ENCODE results near the gene TNS2. TPM values are rescaled to one million over a fixed set of nuclear protein-coding genes. Genes with fewer than 3 reads are reported as not detected.

TNS2 gene
- total RNA-seq, 1 donor from 2014 or later, result 21.9 TPM

DNA sequence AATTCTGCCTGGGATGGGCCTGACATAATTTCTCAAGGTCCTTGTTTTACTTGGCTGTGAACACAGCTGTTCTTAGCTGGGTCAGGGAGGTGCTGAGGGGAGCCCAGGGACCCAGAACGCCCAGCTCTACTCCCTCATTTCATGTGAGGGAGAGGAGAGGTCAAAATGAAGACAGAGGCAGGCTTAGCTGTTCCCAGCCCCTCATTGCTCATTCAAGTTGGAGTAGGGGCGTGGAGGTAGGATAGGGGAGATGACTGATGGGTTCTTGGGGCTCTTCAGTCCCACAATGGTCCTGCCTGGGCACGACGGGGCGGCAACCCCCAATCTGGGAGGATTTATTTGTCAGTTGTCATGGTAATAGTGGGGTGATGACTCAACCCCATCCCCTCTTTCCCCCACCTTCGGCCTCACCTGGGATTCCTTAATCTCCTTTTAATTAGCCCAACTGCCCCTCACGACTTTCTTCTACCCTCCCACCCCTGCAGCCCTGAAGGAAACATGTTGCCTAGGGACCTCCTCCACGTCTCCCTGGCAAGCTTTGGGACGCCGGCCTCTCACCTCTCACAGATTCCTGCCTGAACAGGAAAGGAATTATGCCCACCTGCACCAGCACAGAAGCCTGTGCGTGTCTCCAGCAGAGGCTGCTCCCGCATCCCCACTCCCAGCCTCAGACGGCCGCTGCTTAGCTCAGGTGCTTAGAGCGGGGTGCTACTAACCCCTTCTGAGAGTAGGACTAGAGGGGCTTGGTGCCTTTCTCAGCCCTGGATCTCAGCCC, 19.1 kb downstream of the TNS2 start:
- Histone ChIP-seq H3K9ac (ENCODE audit: low read depth in 1 of 3, low read length in 3 of 3) (peak overlapping the region in 1 of 3 donors; percentile 45), H3K36me3 (ENCODE audit: control insufficient read depth in 3 of 3, insufficient read depth in 3 of 3, low read length in 3 of 3) (peaks cover 16 to 27% (median 19%) of the 10 kb centered on the region in 3 donors), H3K4me1 (ENCODE audit: control insufficient read depth in 3 of 3, insufficient read depth in 3 of 3, low read length in 3 of 3) (peaks cover 65 to 67% (median 66%) of the 10 kb centered on the region in 3 donors), H3K27me3 (ENCODE audit: control insufficient read depth in 3 of 3, insufficient read depth in 3 of 3, low read length in 3 of 3) (no peaks in the 10 kb centered on the region), H3K27ac (ENCODE audit: low read depth, low read length) (peak overlapping the region; percentile 29), H3K4me3 (ENCODE audit: low read length in 3 of 3) (no peak overlapping the region), H3K9me3 (ENCODE audit: control insufficient read depth in 3 of 3, low read length in 3 of 3) (no peaks in the 10 kb centered on the region)

DNA sequence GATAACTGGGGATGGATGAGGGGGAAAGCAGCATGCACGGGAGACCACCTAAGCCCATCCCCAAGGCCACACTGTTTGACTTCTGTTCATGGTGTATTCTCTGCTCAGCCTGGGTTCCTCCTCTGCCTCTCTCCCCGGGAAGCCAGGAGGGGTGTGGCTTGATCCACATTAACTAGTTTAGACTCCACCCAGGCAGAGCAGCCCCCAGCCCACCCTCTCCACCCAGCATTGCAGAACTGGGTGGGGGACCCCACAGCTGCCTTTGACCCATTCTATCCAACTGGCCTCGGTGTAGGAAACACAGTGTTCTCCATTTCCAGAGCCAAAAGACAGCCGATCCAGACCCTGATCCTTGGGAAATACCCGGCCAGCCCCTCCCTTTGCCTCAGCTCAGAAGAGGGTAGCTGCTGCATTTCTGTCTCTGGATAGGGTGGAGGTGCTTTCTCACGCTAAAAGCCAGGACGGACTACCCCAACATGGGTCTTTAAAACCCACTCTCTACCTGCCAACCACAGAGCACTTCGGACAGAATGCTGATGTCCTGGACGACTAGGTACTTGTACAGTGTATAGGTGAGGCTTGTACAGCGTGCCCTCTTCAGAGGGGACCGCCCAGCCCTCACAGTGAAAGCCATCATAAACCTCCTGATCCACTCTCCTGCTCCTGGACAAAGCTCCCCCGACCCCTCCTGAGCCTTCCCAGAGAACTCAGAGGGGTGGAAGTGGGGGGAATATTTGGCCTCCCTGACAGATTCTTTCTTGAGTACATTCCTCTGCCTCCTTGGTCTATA, 20.0 kb downstream of the TNS2 start:
- Histone ChIP-seq H3K27me3 (ENCODE audit: control insufficient read depth in 3 of 3, insufficient read depth in 3 of 3, low read length in 3 of 3) (no peaks in the 10 kb centered on the region), H3K4me3 (ENCODE audit: low read length in 3 of 3) (no peak overlapping the region), H3K9me3 (ENCODE audit: control insufficient read depth in 3 of 3, low read length in 3 of 3) (no peaks in the 10 kb centered on the region), H3K27ac (ENCODE audit: low read depth, low read length) (no peak overlapping the region), H3K36me3 (ENCODE audit: control insufficient read depth in 3 of 3, insufficient read depth in 3 of 3, low read length in 3 of 3) (peaks cover 21 to 27% (median 23%) of the 10 kb centered on the region in 3 donors), H3K4me1 (ENCODE audit: control insufficient read depth in 3 of 3, insufficient read depth in 3 of 3, low read length in 3 of 3) (peaks cover 62 to 65% (median 64%) of the 10 kb centered on the region in 3 donors), H3K9ac (ENCODE audit: low read depth in 1 of 3, low read length in 3 of 3) (peak overlapping the region in 1 of 3 donors; percentile 45)

DNA sequence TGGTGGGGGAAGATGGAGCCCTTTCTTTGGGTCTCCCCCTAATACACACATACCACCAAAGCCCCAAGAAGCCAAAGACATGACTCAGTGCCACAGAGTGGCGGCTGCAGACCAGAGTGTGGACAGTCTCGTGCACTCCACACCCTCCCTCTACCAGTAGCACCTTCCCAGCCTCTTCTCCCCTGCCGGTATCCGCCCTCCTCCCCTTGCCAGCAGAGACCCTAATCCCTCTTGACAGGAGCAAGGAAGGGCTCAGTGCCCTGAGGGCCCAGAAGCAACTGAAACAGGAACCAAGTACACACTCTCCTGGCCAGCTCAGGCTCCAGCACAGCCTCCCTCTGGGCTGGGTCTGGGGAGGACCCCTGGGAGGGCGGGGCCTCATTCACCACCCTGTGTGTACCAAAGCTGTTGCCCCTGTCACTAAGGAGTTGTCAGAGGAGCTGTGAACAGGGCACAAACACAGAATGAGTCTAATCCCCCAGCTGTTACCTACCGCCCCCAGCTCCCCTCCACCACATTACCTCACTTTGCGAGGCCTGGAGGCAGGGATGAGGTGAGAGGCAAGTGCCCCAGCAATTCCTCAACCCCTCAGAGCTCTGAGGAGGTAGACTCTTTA, 21.1 kb downstream of the TNS2 start:
- Histone ChIP-seq H3K36me3 (ENCODE audit: control insufficient read depth in 3 of 3, insufficient read depth in 3 of 3, low read length in 3 of 3) (peaks cover 27 to 30% (median 28%) of the 10 kb centered on the region in 3 donors), H3K9ac (ENCODE audit: low read depth in 1 of 3, low read length in 3 of 3) (peak overlapping the region in 2 of 3 donors; percentile 18 to 57), H3K4me1 (ENCODE audit: control insufficient read depth in 3 of 3, insufficient read depth in 3 of 3, low read length in 3 of 3) (peaks cover 52 to 56% (median 55%) of the 10 kb centered on the region in 3 donors), H3K4me3 (ENCODE audit: low read length in 3 of 3) (no peak overlapping the region), H3K27ac (ENCODE audit: low read depth, low read length) (peak overlapping the region; percentile 56), H3K27me3 (ENCODE audit: control insufficient read depth in 3 of 3, insufficient read depth in 3 of 3, low read length in 3 of 3) (no peaks in the 10 kb centered on the region), H3K9me3 (ENCODE audit: control insufficient read depth in 3 of 3, low read length in 3 of 3) (no peaks in the 10 kb centered on the region)

DNA sequence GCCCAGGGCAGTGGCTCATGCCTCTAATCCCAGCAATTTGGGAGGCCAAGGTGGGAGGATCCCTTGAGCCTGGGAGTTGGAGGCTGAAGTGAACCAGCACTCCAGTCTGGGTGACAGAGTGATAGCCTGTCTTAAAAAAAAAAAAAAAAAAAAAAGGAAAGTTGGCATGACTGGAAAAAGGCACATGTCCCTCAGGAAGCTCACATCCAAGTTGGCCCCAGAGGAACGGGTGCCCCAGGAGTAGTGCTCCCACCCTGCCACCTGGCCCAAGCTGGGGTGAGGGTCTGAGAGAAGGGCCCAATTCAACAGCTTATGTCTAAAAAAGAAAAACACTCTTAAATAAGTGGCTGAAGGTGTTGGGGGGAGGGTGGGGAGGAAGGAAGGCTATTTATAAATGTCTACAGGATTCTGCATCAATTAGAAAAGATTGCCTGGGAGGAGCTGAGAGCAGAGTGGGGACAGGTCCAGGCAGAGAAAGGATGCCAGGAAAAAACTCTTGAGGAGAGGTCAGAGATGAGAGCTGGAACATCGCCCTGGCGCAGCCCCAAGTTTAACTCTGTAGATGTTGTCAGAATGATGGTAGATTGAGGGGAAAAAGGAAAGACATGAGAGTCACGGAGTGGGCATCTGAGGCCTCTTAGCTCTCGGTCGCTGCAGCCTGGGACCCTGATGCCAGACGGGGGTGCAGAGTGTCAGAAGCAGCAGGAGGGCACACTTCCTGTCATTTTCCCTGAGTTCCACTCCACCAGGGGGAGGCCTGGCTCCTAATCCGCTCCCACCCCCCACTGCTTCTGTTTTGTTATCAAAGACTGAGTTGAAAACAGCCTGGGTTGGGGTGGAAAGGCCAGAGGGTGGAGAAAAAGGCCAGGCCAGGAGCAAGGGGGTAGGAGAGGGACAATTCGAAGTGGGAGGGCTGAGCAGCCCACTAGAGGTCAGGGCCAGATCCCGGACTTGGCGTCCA, 22.0 kb downstream of the TNS2 start:
- Histone ChIP-seq H3K9ac (ENCODE audit: low read depth in 1 of 3, low read length in 3 of 3) (peak overlapping the region; percentile 48 to 57 (median 54)), H3K27ac (ENCODE audit: low read depth, low read length) (peak overlapping the region; percentile 56), H3K36me3 (ENCODE audit: control insufficient read depth in 3 of 3, insufficient read depth in 3 of 3, low read length in 3 of 3) (peaks cover 30 to 37% (median 34%) of the 10 kb centered on the region in 3 donors), H3K4me3 (ENCODE audit: low read length in 3 of 3) (peak overlapping the region in 2 of 3 donors; percentile 22 to 23), H3K4me1 (ENCODE audit: control insufficient read depth in 3 of 3, insufficient read depth in 3 of 3, low read length in 3 of 3) (peaks cover 44 to 49% (median 48%) of the 10 kb centered on the region in 3 donors), H3K9me3 (ENCODE audit: control insufficient read depth in 3 of 3, low read length in 3 of 3) (no peaks in the 10 kb centered on the region), H3K27me3 (ENCODE audit: control insufficient read depth in 3 of 3, insufficient read depth in 3 of 3, low read length in 3 of 3) (no peaks in the 10 kb centered on the region)

DNA sequence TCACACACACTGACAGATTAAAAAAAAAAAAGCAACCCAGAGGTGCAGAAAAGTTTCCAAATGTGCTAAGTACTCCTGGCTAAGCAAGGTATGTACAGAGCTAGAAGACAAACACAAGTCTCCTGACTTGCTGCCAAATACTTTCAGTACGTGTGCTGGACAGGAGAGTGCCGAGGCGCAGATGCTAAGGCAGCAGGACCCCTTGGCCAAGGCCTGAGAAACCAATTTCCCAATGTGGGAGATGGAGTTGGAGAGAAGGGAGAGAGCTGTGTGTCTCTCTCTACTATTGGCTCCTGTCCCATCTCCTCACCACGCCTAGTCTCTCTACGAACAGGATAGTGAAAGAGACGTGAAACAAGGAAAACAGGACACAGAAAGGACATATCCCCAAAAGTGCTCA, 24.0 kb downstream of the TNS2 start:
- H3K9ac ChIP-seq (ENCODE audit: low read depth in 1 of 3, low read length in 3 of 3), result no peak overlapping the region
- H3K9me3 ChIP-seq (ENCODE audit: control insufficient read depth in 3 of 3, low read length in 3 of 3), result no peaks in the 10 kb centered on the region
- H3K27me3 ChIP-seq (ENCODE audit: control insufficient read depth in 3 of 3, insufficient read depth in 3 of 3, low read length in 3 of 3), result no peaks in the 10 kb centered on the region
- H3K4me3 ChIP-seq (ENCODE audit: low read length in 3 of 3), result no peak overlapping the region
- H3K27ac ChIP-seq (ENCODE audit: low read depth, low read length), result no peak overlapping the region
- H3K36me3 ChIP-seq (ENCODE audit: control insufficient read depth in 3 of 3, insufficient read depth in 3 of 3, low read length in 3 of 3), result peaks cover 28 to 45% (median 30%) of the 10 kb centered on the region in 3 donors
- H3K4me1 ChIP-seq (ENCODE audit: control insufficient read depth in 3 of 3, insufficient read depth in 3 of 3, low read length in 3 of 3), result peaks cover 52 to 56% (median 54%) of the 10 kb centered on the region in 3 donors

DNA sequence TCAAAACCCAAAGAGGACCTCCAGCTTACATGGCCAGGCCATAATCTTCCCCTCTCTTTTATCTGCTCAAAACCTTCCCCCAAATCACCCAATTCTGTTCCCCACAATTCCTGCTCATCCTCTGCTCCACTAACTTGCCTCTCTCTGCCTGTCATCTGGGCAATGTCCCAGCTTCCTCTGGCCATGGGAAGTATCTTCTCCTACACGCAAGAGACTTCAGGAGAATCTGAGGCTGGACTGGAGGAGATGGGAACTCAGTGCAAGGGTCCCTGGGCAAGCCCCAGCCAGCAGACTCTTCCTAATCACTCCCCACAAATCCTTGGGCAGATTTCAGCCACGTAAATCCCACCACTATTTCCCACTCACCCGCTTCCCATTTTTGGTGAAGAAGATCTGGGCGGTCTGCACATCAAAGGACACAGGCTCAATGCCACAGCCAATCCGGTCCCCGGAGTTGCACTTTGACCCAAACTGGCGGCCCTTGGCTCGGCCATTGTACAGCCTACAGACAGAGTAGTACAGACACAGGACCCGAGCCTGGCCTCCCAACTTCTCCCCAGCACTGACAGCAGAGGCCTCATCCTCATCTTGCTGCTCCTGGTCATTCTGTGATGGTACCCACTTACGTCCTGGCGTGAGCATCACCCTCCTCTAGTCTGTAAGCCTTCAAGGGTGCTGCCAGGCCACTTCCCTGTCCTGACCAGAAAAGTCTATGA, 24.6 kb downstream of the TNS2 start:
- Histone ChIP-seq H3K4me1 (ENCODE audit: control insufficient read depth in 3 of 3, insufficient read depth in 3 of 3, low read length in 3 of 3) (peaks cover 46 to 52% (median 50%) of the 10 kb centered on the region in 3 donors), H3K27ac (ENCODE audit: low read depth, low read length) (no peak overlapping the region), H3K9ac (ENCODE audit: low read depth in 1 of 3, low read length in 3 of 3) (no peak overlapping the region), H3K27me3 (ENCODE audit: control insufficient read depth in 3 of 3, insufficient read depth in 3 of 3, low read length in 3 of 3) (no peaks in the 10 kb centered on the region), H3K36me3 (ENCODE audit: control insufficient read depth in 3 of 3, insufficient read depth in 3 of 3, low read length in 3 of 3) (peaks cover 28 to 45% (median 30%) of the 10 kb centered on the region in 3 donors), H3K4me3 (ENCODE audit: low read length in 3 of 3) (no peak overlapping the region), H3K9me3 (ENCODE audit: control insufficient read depth in 3 of 3, low read length in 3 of 3) (no peaks in the 10 kb centered on the region)

DNA sequence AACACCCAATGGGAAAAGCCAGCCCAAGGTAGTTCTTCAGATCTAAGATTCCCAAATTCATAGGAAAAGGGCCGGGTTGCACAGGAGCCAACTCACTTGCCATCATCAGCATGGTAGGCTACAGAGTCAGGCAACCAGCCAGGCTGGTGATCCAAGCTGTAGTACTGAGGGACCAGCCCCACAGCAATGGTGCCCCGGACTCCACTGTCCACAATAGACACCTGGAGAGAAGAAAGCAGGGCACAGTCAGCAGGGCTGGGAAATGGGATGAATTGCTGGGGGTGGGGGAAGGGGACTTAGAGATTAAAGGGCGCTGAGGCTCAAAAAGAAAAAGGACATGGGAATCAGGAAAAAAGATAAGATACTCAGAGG, 25.1 kb downstream of the TNS2 start:
- H3K4me3 ChIP-seq (ENCODE audit: low read length in 3 of 3), result no peak overlapping the region
- H3K9ac ChIP-seq (ENCODE audit: low read depth in 1 of 3, low read length in 3 of 3), result no peak overlapping the region
- peaks cover 44 to 53% (median 53%) of the 10 kb centered on the region in 3 donors for H3K4me1 ChIP-seq (ENCODE audit: control insufficient read depth in 3 of 3, insufficient read depth in 3 of 3, low read length in 3 of 3)
- H3K27me3 ChIP-seq (ENCODE audit: control insufficient read depth in 3 of 3, insufficient read depth in 3 of 3, low read length in 3 of 3), result no peaks in the 10 kb centered on the region
- H3K9me3 ChIP-seq (ENCODE audit: control insufficient read depth in 3 of 3, low read length in 3 of 3), result no peaks in the 10 kb centered on the region
- H3K27ac ChIP-seq (ENCODE audit: low read depth, low read length), result no peak overlapping the region
- H3K36me3 ChIP-seq (ENCODE audit: control insufficient read depth in 3 of 3, insufficient read depth in 3 of 3, low read length in 3 of 3), result peaks cover 28 to 43% (median 30%) of the 10 kb centered on the region in 3 donors

DNA sequence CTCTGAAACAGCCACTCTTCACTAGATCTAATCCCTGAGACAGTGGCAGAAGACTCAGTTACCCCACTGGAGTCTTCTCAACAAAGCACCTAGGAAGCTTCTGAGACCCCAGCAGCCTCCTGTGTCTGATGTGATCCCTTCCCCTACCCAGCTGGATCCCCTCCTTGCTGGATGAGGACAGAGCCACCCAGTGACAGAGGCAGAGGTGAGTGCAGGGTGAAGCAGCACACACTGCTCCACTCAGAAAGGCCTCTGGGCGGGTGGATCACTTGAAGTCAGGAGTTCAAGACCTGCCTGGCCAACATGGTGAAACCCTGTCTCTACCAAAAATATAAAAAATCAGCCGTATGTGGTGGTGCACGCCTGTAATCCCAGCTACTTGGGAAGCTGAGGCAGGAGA, 26.6 kb downstream of the TNS2 start:
- no peak overlapping the region for H3K4me3 ChIP-seq (ENCODE audit: low read length in 3 of 3)
- H3K4me1 ChIP-seq (ENCODE audit: control insufficient read depth in 3 of 3, insufficient read depth in 3 of 3, low read length in 3 of 3), result peaks cover 34 to 44% (median 42%) of the 10 kb centered on the region in 3 donors
- no peak overlapping the region for H3K9ac ChIP-seq (ENCODE audit: low read depth in 1 of 3, low read length in 3 of 3)
- H3K9me3 ChIP-seq (ENCODE audit: control insufficient read depth in 3 of 3, low read length in 3 of 3), result no peaks in the 10 kb centered on the region
- H3K27ac ChIP-seq (ENCODE audit: low read depth, low read length), result no peak overlapping the region
- H3K27me3 ChIP-seq (ENCODE audit: control insufficient read depth in 3 of 3, insufficient read depth in 3 of 3, low read length in 3 of 3), result no peaks in the 10 kb centered on the region
- H3K36me3 ChIP-seq (ENCODE audit: control insufficient read depth in 3 of 3, insufficient read depth in 3 of 3, low read length in 3 of 3), result peaks cover 23 to 37% (median 30%) of the 10 kb centered on the region in 3 donors

Measured in skeletal muscle tissue (tissue), 4 donors.